ENCODE results near the gene ARHGAP32. TPM values are rescaled to one million over a fixed set of nuclear protein-coding genes. Genes with fewer than 3 reads are reported as not detected.

The ARHGAP32 gene
- polyA plus RNA-seq, 1 of the 3 experiments (the other 2 are of a cell fraction), result 4.8 TPM

GRCh38 chr11:128948583-128948982 is 243.5 kb downstream of the ARHGAP32 start:
- no peak overlapping the region for H2AFZ ChIP-seq (ENCODE audit: low read depth)
- no peak overlapping the region for H3K27ac ChIP-seq (ENCODE audit: low read depth in 2 of 2, low read length in 1 of 2)
- H3K9me2 ChIP-seq, result no peaks in the 10 kb centered on the region
- 96% methylated on average over 3 of the region's 3 CpGs for WGBS (ENCODE audit: low lambda C conversion rate)
- H3K9me3 ChIP-seq, result no peaks in the 10 kb centered on the region
- no peaks in the 10 kb centered on the region for H3K4me1 ChIP-seq (ENCODE audit: control insufficient read depth in 1 of 2, insufficient read depth in 2 of 2, low read depth in 1 of 2, low read length in 1 of 2)
- no peaks in the 10 kb centered on the region for H3K36me3 ChIP-seq (replicated peaks in 1 of 2; ENCODE audit: control insufficient read depth in 1 of 2, insufficient read depth in 2 of 2, low read length in 1 of 2)
- TF ChIP-seq SMC3 (IDR thresholded peaks at IDR 0.05; ENCODE audit: low read depth, low read length) (peak; percentile 24; the same call in 1 of the 2 replicates), POLR2AphosphoS5 (IDR thresholded peaks at IDR 0.05; ENCODE audit: low read depth, low read length) (no peak), RAD21 (IDR thresholded peaks at IDR 0.05; ENCODE audit: low read length) (peak; percentile 51)
- H3F3A ChIP-seq (replicated peaks; ENCODE audit: insufficient read depth), result no peaks in the 10 kb centered on the region
- H3K4me3 ChIP-seq (ENCODE audit: low read depth in 2 of 2, low read length in 1 of 2), result no peak overlapping the region
- H3K27me3 ChIP-seq (ENCODE audit: insufficient read depth), result no peaks in the 10 kb centered on the region
- H3K4me2 ChIP-seq, result no peak overlapping the region
- no peaks in the 10 kb centered on the region for H3K79me2 ChIP-seq (ENCODE audit: insufficient read depth)
- H3K9ac ChIP-seq, result no peak overlapping the region
- H4K20me1 ChIP-seq (ENCODE audit: insufficient read depth), result no peaks in the 10 kb centered on the region
- ChIA-PET POLR2A (no interaction called here), CTCF (interaction anchor here (0.6 to 34.0 kb wide), 9 partner anchors 8 to 87 kb away, joined by 3 to 872 read pairs (median 3); partner anchors contain the start of gene KCNJ5)
- DNase-seq, result no peak

GRCh38 chr11:128947773-128948172 is 244.4 kb downstream of the ARHGAP32 start:
- Histone ChIP-seq H3K27ac (ENCODE audit: low read depth in 2 of 2, low read length in 1 of 2) (no peak overlapping the region), H3K4me3 (ENCODE audit: low read depth in 2 of 2, low read length in 1 of 2) (no peak overlapping the region), H3K36me3 (replicated peaks in 1 of 2; ENCODE audit: control insufficient read depth in 1 of 2, insufficient read depth in 2 of 2, low read length in 1 of 2) (no peaks in the 10 kb centered on the region), H3K4me2 (no peak overlapping the region), H3K79me2 (ENCODE audit: insufficient read depth) (no peaks in the 10 kb centered on the region), H3K9me3 (no peaks in the 10 kb centered on the region), H3K4me1 (ENCODE audit: control insufficient read depth in 1 of 2, insufficient read depth in 2 of 2, low read depth in 1 of 2, low read length in 1 of 2) (no peaks in the 10 kb centered on the region), H3K9ac (no peak overlapping the region), H3K9me2 (no peaks in the 10 kb centered on the region), H3K27me3 (ENCODE audit: insufficient read depth) (no peaks in the 10 kb centered on the region), H3F3A (replicated peaks; ENCODE audit: insufficient read depth) (no peaks in the 10 kb centered on the region), H2AFZ (ENCODE audit: low read depth) (no peak overlapping the region), H4K20me1 (ENCODE audit: insufficient read depth) (no peaks in the 10 kb centered on the region)
- ChIA-PET POLR2A (no interaction called here), CTCF (interaction anchor here (1.2 to 34.0 kb wide), 4 partner anchors 9 to 73 kb away, joined by 3 to 872 read pairs (median 59); partner anchors contain the start of gene KCNJ5)
- WGBS (ENCODE audit: low lambda C conversion rate), result 80% methylated on average over 2 of the region's 2 CpGs
- TF ChIP-seq USF2 (IDR thresholded peaks at IDR 0.05; ENCODE audit: borderline replicate concordance, low read depth, low read length), result no peak
- no peak for TF ChIP-seq SIN3A (IDR thresholded peaks at IDR 0.05; ENCODE audit: borderline replicate concordance, low read depth, low read length)
- TF ChIP-seq RXRA (IDR thresholded peaks at IDR 0.05; ENCODE audit: borderline replicate concordance, low read depth), result no peak
- no peak for TF ChIP-seq ZBTB33 (IDR thresholded peaks at IDR 0.05; ENCODE audit: borderline replicate concordance, low read depth)
- no peak for TF ChIP-seq SMC3 (IDR thresholded peaks at IDR 0.05; ENCODE audit: low read depth, low read length)
- no peak for TF ChIP-seq MAX (IDR thresholded peaks at IDR 0.05; ENCODE audit: low read depth)
- no peak for TF ChIP-seq GABPA (IDR thresholded peaks at IDR 0.05; ENCODE audit: low read depth)
- TF ChIP-seq RAD21 (IDR thresholded peaks at IDR 0.05; ENCODE audit: low read length), result no peak
- no peak for DNase-seq
